ENCODE data around the gene MAP1LC3B2.

Gene MAP1LC3B2

DNA sequence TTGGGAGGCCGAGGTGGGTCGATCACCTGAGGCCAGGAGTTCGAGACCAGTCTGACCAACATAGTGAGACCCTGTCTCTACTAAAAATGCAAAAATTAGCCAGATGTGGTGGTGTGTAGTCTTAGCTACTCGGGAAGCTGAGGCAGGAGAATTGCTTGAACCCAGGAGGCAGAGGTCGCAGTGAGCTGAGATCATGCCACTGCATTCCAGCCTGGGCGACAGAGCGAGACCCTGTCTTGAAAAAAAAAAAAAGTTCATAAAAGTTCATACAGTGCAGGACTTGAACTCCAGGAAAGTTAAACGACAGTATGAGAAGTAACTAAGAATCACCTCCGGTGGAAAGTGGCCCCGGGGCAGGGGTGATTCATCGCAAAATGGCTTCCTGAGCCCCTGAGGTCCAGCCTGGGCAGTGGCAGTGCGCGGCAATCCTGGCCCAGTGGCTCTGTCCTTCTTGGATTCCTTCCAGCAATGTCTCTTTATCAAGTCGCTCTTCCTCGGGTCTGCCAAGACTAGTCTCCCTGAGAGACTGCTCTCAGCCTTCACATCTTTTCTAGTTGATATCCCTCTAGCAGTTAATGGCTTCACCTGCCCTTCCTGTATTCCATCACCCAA lies 16.7 kb upstream of the MAP1LC3B2 start:
- Mint-ChIP-seq H3K9me3 (no peaks in the 10 kb centered on the region), H3K4me3 (no peak overlapping the region), H3K27me3 (no peaks in the 10 kb centered on the region), H3K27ac (no peak overlapping the region), H3K36me3 (ENCODE audit: low read depth) (no peaks in the 10 kb centered on the region), H3K4me1 (ENCODE audit: low read depth) (peaks cover 31% of the 10 kb centered on the region)

- no peak overlapping the region for H3K27ac Mint-ChIP-seq
- H3K4me1 Mint-ChIP-seq (ENCODE audit: low read depth): peaks cover 21% of the 10 kb centered on the region
- H3K9me3 Mint-ChIP-seq: no peaks in the 10 kb centered on the region
- H3K27me3 Mint-ChIP-seq: no peaks in the 10 kb centered on the region
- no peaks in the 10 kb centered on the region for H3K36me3 Mint-ChIP-seq (ENCODE audit: low read depth)
- H3K4me3 Mint-ChIP-seq: no peak overlapping the region
These were observed 14.5 kb upstream of the MAP1LC3B2 start for GRCh38 chr12:116544656-116545055.

- Mint-ChIP-seq H3K27me3 (no peaks in the 10 kb centered on the region), H3K4me3 (no peak overlapping the region), H3K9me3 (no peaks in the 10 kb centered on the region), H3K27ac (no peak overlapping the region), H3K36me3 (ENCODE audit: low read depth) (no peaks in the 10 kb centered on the region), H3K4me1 (ENCODE audit: low read depth) (peaks cover 17% of the 10 kb centered on the region)
These were observed 14.0 kb upstream of the MAP1LC3B2 start for GRCh38 chr12:116545144-116545543.

DNA sequence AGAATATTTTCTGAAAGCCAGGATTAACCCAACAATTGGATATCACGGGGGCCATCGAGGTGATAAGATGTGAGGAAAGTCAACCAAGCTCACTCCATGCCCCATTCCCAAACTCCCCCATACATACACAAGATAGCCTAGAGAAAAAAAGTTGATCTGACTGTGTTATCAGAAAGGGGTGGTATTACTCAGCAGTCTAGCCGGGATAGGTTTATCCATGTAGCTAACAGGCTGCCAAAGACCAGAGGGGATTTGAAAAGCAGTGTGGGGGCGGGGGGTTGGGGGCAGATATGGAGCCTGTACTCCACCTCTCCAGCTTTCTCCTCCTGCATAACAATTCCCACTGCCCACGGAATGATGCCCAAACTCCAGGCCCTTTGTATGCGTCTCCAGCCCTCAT lies 13.2 kb upstream of the MAP1LC3B2 start:
- Mint-ChIP-seq H3K9me3 (no peaks in the 10 kb centered on the region), H3K4me3 (no peak overlapping the region), H3K36me3 (ENCODE audit: low read depth) (no peaks in the 10 kb centered on the region), H3K27ac (no peak overlapping the region), H3K27me3 (no peaks in the 10 kb centered on the region), H3K4me1 (ENCODE audit: low read depth) (peaks cover 12% of the 10 kb centered on the region)

- no peaks in the 10 kb centered on the region for H3K9me3 Mint-ChIP-seq
- H3K27ac Mint-ChIP-seq: peak overlapping the region; percentile 46
- H3K36me3 Mint-ChIP-seq (ENCODE audit: low read depth): no peaks in the 10 kb centered on the region
- H3K4me1 Mint-ChIP-seq (ENCODE audit: low read depth): peaks cover 12% of the 10 kb centered on the region
- no peaks in the 10 kb centered on the region for H3K27me3 Mint-ChIP-seq
- H3K4me3 Mint-ChIP-seq: no peak overlapping the region
These were observed 11.2 kb upstream of the MAP1LC3B2 start for GRCh38 chr12:116547955-116548501.

GRCh38 chr12:116549993-116550392 lies 9.2 kb upstream of the MAP1LC3B2 start:
- H3K4me1 Mint-ChIP-seq (ENCODE audit: low read depth): peaks cover 12% of the 10 kb centered on the region
- H3K36me3 Mint-ChIP-seq (ENCODE audit: low read depth): no peaks in the 10 kb centered on the region
- H3K9me3 Mint-ChIP-seq: no peaks in the 10 kb centered on the region
- no peak overlapping the region for H3K27ac Mint-ChIP-seq
- no peaks in the 10 kb centered on the region for H3K27me3 Mint-ChIP-seq
- H3K4me3 Mint-ChIP-seq: no peak overlapping the region

- no peaks in the 10 kb centered on the region for H3K36me3 Mint-ChIP-seq (ENCODE audit: low read depth)
- H3K27me3 Mint-ChIP-seq: no peaks in the 10 kb centered on the region
These were observed 8.0 kb upstream of the MAP1LC3B2 start for GRCh38 chr12:116551151-116551550.

GRCh38 chr12:116551619-116551951 lies 7.6 kb upstream of the MAP1LC3B2 start:
- H3K27me3 Mint-ChIP-seq: no peaks in the 10 kb centered on the region
- H3K27ac Mint-ChIP-seq: no peak overlapping the region
- no peaks in the 10 kb centered on the region for H3K9me3 Mint-ChIP-seq
- no peaks in the 10 kb centered on the region for H3K36me3 Mint-ChIP-seq (ENCODE audit: low read depth)
- H3K4me3 Mint-ChIP-seq: no peak overlapping the region
- H3K4me1 Mint-ChIP-seq (ENCODE audit: low read depth): peaks cover 12% of the 10 kb centered on the region

More at GRCh38 chr12:116551151-116551550, 8.0 kb upstream of the MAP1LC3B2 start:
- Mint-ChIP-seq H3K4me3 (no peak overlapping the region), H3K9me3 (no peaks in the 10 kb centered on the region), H3K4me1 (ENCODE audit: low read depth) (peaks cover 12% of the 10 kb centered on the region), H3K27ac (no peak overlapping the region)

- Mint-ChIP-seq H3K4me3 (no peak overlapping the region), H3K27me3 (no peaks in the 10 kb centered on the region), H3K27ac (no peak overlapping the region), H3K9me3 (no peaks in the 10 kb centered on the region), H3K4me1 (ENCODE audit: low read depth) (peaks cover 18% of the 10 kb centered on the region), H3K36me3 (ENCODE audit: low read depth) (no peaks in the 10 kb centered on the region)
These were observed 7.0 kb upstream of the MAP1LC3B2 start for GRCh38 chr12:116551952-116552772.

DNA sequence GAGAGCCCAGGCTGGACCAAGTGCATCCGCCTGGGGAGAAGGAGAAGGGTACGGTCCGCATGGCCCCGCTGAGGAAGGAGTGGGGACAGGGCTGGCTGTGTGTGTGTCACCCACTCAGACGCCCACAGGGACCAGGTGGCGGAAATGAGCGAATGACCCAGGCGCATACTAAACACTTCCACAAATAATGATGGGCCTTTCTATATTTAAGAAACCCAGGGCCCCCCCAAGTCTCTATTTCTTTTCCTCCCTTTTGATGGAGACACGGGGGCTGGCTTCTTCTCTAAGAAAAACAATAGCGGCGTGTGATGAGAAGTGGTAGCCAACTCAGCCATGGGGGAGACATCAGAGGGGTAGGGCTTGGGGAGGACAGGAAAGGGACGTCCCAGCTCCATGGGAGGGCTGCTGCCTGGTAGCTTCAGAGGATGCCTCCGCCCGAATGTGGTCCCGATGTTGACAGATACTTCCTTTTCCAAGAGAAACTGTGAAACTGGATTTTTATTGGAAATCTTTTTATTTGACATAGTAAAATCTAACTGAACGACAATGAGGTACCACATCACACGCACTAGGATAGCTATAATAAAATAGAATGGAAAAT lies 6.3 kb upstream of the MAP1LC3B2 start:
- Mint-ChIP-seq H3K4me1 (ENCODE audit: low read depth) (peaks cover 22% of the 10 kb centered on the region), H3K36me3 (ENCODE audit: low read depth) (no peaks in the 10 kb centered on the region), H3K4me3 (no peak overlapping the region), H3K27ac (no peak overlapping the region), H3K27me3 (no peaks in the 10 kb centered on the region), H3K9me3 (no peaks in the 10 kb centered on the region)

DNA sequence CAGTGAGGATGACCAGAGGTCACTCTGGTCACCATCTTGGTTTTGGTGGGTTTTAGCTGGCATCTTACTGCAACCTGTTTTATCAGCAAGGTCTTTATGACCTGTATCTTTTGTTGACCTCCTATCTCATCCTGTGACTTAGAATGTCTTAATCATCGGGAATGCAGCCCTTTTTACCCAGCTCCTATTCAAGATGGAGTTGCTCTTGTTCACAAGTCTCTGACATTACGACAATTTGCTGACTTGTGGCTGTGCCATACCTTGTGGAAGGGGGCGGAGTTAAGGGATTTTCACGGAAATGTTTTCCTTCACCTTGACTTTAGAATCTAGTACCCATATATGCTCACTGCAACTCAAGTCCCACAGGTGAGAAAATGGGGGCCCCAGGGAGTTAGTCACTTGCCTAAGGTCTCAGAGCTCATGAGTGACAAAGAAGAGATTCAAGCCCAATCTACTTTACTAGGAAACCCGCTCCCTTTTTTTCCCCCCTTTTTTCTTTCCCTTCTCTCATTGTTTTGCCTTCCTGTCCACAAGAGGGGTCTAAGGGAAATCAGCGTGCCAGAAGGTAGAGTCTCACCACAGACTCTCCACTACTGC lies 2.7 kb upstream of the MAP1LC3B2 start:
- no peaks in the 10 kb centered on the region for H3K9me3 Mint-ChIP-seq
- H3K4me1 Mint-ChIP-seq (ENCODE audit: low read depth): peaks cover 43% of the 10 kb centered on the region
- no peak overlapping the region for H3K27ac Mint-ChIP-seq
- H3K36me3 Mint-ChIP-seq (ENCODE audit: low read depth): no peaks in the 10 kb centered on the region
- H3K27me3 Mint-ChIP-seq: no peaks in the 10 kb centered on the region
- no peak overlapping the region for H3K4me3 Mint-ChIP-seq

DNA sequence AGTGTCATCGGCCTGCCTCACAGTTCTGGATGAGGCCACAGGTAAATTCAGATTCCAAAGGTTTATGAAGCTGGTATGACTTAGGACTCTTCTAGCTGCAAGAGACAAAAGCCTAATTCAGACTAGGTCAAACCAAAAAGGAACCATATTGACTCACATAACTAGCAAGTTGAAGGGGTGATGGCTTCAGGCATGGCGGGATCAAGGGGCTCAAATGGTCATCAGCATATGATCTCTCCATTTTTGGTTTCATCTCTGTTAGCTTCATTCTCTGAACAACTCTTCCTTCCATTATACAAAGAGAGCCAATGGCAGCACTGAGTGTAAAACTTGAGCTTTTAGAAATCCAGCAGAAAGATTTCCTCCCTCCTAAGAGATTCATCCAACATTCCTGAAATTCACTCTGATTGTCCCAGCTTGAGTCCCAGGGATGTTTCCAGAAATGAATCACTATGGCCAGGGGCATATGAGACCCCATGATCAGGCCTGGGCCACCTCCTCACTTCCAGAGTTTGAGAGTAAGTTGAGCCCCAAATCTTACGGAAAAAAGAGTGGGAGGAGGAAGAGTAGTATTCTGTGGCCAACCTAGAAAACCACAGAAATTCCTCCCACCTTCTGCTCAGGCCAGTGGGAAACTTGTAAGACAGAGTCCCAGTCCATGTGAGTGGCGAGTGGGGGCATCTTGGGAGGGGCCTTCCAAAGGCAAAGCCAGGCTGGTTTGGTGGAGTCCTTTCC lies 2.0 kb upstream of the MAP1LC3B2 start:
- Mint-ChIP-seq H3K4me3 (no peak overlapping the region), H3K27me3 (no peaks in the 10 kb centered on the region), H3K9me3 (no peaks in the 10 kb centered on the region), H3K27ac (no peak overlapping the region), H3K4me1 (ENCODE audit: low read depth) (peaks cover 47% of the 10 kb centered on the region), H3K36me3 (ENCODE audit: low read depth) (no peaks in the 10 kb centered on the region)

DNA sequence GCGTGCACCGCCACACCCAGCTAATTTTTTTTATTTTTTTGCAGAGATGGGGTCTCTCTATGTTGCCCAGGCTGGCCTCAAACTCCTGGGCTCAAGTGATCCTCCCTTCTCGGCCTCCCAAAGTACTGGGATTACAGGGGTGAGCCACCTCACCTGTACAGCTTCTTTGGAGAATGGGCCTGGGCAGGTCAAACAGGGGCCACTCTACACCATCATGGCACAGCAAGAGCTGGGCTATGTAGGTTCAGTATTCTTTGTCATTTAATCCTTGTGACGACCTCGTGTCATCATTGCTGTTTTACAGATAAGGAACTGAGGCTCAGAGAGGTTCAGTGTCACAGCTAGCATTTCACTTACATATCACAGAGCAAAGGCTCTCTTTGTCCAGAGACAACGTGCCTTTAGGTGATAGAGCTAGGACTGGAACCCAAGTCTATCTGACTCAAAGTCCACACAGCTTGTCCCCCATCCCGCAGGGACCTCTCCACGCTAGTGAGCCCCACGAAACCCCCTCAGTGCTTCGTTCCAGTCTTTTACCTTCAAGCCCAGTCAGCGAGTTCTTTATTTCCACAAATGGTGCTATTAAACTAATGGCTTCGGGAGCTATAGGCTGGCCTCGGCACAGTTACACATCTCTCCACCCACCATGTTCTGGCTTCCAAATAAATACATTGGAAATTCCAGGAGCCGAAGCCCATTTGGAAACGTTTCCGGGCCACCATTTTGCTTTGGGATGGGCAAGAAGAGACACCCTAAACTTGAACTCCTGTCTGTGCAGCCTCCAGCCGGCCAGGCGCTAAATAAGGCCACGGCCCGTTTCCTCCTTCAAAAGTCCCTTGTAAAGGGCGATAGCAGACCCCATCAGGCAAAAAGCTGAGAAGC lies 660 bp upstream of the MAP1LC3B2 start:
- H3K36me3 Mint-ChIP-seq (ENCODE audit: low read depth): no peaks in the 10 kb centered on the region
- no peaks in the 10 kb centered on the region for H3K9me3 Mint-ChIP-seq
- H3K4me1 Mint-ChIP-seq (ENCODE audit: low read depth): peaks cover 47% of the 10 kb centered on the region
- peak overlapping the region; percentile 80 for H3K4me3 Mint-ChIP-seq
- H3K27ac Mint-ChIP-seq: peak overlapping the region; percentile 97
- H3K27me3 Mint-ChIP-seq: no peaks in the 10 kb centered on the region

All from stimulated activated naive CD8-positive, alpha-beta T cell treated with anti-CD3 and anti-CD28 coated beads, Interleukin-15, Interleukin-2, amounts not matched to agents 100 ng/mL and 50 ng/mL, for 24 hours (primary cell).